HepG2 (cell line): Measurements from ENCODE around the gene MXRA7. TPM values are rescaled to one million over a fixed set of nuclear protein-coding genes. Genes with fewer than 3 reads are reported as not detected.

Experiments
- ATAC-seq: fragments of 200-7000 bp; cut with Tn5 transposase; 3 replicates; pipeline ENCODE4 v1.9.1; 2020; ENCODE audit warnings: mild to moderate bottlenecking, moderate library complexity
- BruUV-seq: library from RNA; stranded (reverse); fragments of 400-500 nt; replicated peaks from 2 replicates; lab custom pipeline; 2021; lab: Mats Ljungman, UMichigan
- CTCF ChIA-PET: fragments of 300-600 bp; formaldehyde crosslinking; extraction: SDS; loops from one replicate; lab custom pipeline; 2021; ENCODE audit warnings: low total read pairs, inconsistent platforms, low intra/inter-chr PET ratio; lab: Yijun Ruan, JAX
- POLR2A ChIA-PET: fragments of 350-600 bp; sonication (Branson Sonifier 250); formaldehyde crosslinking; loops from one replicate; lab custom pipeline; 2020; ENCODE audit warnings: antibody characterized with exemption, inconsistent platforms; lab: Yijun Ruan, JAX
- DNase-seq: peaks from one replicate; pipeline ENCODE4 v3.0.0-alpha.2; 2015; ENCODE audit warnings: low spot score
- FAIRE-seq: peaks from 3 replicates; lab custom pipeline; 2011; peaks lifted over from hg19 to GRCh38; lab: Jason Lieb, UNC
- H2AFZ ChIP-seq: one replicate; pipeline ENCODE4 v1.6.1; 2011; ENCODE audit warnings: low read length, inconsistent platforms
- H3K27ac ChIP-seq: fragments of 300-600 bp; 3 replicates; pipeline ENCODE4 v1.8.0; 2011; ENCODE audit warnings: mixed run types, mild to moderate bottlenecking, mixed read lengths, low read length, inconsistent platforms; ENCODE audit not compliant: insufficient read depth; ENCODE audit errors: extremely low read length
- H3K27me3 ChIP-seq, 2 experiments: fragments of 200-600 bp in 1 of 2; 2 replicates in 1 of 2; 3 replicates in 1 of 2; pipeline versions ENCODE4 v1.6.0 to v1.8.0; 2011; ENCODE audit warnings: low read length in 2 of 2, mild to moderate bottlenecking in 2 of 2, moderate library complexity in 2 of 2, inconsistent platforms in 1 of 2; ENCODE audit not compliant: insufficient read depth in 2 of 2, control insufficient read depth in 1 of 2
- H3K36me3 ChIP-seq, 2 experiments: fragments of 200-600 bp in 1 of 2; replicated peaks in 1 of 2; 2 replicates in 1 of 2; 3 replicates in 1 of 2; pipeline versions ENCODE4 v1.5.1 to v1.8.0; 2011; ENCODE audit warnings: low read length in 2 of 2, inconsistent platforms in 1 of 2; ENCODE audit not compliant: insufficient read depth in 2 of 2, control insufficient read depth in 1 of 2
- H3K4me1 ChIP-seq: 2 replicates; pipeline ENCODE4 v1.5.1; 2012; ENCODE audit warnings: low read length, inconsistent platforms; ENCODE audit not compliant: insufficient read depth
- H3K4me2 ChIP-seq: 2 replicates; pipeline ENCODE4 v1.6.0; 2011; ENCODE audit warnings: low read depth, low read length, inconsistent platforms
- H3K4me3 ChIP-seq, 3 experiments: fragments of 200-600 bp in 1 of 3; sonication (generic), shearing (Covaris generic) in 1 of 3; replicated peaks in 1 of 3; 2 replicates each; pipeline ENCODE4 v1.5.1; 2011 to 2016; ENCODE audit warnings: low read length in 3 of 3, inconsistent platforms in 2 of 3, low read depth in 2 of 3, mild to moderate bottlenecking in 2 of 3, control low read depth in 1 of 3, mixed read lengths in 1 of 3; ENCODE audit not compliant: insufficient read depth in 1 of 3
- H3K79me2 ChIP-seq: one replicate; pipeline ENCODE4 v1.6.1; 2011; ENCODE audit warnings: low read length, inconsistent platforms; ENCODE audit not compliant: insufficient read depth
- H3K9ac ChIP-seq: 2 replicates; pipeline ENCODE4 v1.6.0; 2011; ENCODE audit warnings: mild to moderate bottlenecking, low read depth, low read length, inconsistent platforms; ENCODE audit not compliant: insufficient read depth
- H3K9me3 ChIP-seq: 2 replicates; pipeline ENCODE4 v1.5.1; 2012; ENCODE audit warnings: mild to moderate bottlenecking, low read length
- H4K20me1 ChIP-seq: 2 replicates; pipeline ENCODE4 v1.6.0; 2011; ENCODE audit warnings: inconsistent platforms, mild to moderate bottlenecking, low read length, moderate library complexity; ENCODE audit not compliant: insufficient read depth
- EHMT2 ChIP-seq: fragments of 200-600 bp; sonication (generic); IDR thresholded peaks from 2 replicates; pipeline ENCODE4 v1.7.0; 2017; ENCODE audit warnings: antibody characterized with exemption, low read depth, low read length, borderline replicate concordance
- LCORL ChIP-seq, 2 experiments: fragments of 450-650 bp in 1 of 2; sonication (generic) in 1 of 2; formaldehyde crosslinking in 1 of 2; IDR thresholded peaks; 2 replicates each; pipeline versions ENCODE4 v1.5.0 to v1.6.1; 2017 to 2020; ENCODE audit warnings: antibody characterized with exemption in 1 of 2, missing genetic modification reagents in 1 of 2
- NCOA2 ChIP-seq: sonication (generic); formaldehyde crosslinking; IDR thresholded peaks from 2 replicates; pipeline ENCODE4 v1.8.0; 2022; ENCODE audit warnings: inconsistent platforms
- NFE2L2 ChIP-seq: fragments of 150-350 bp; IDR thresholded peaks from 2 replicates; pipeline ENCODE4 v1.6.1; 2014; ENCODE audit warnings: low read length
- SAFB2 ChIP-seq: sonication (generic); formaldehyde crosslinking; IDR thresholded peaks from 2 replicates; pipeline ENCODE4 v1.5.1; 2020; ENCODE audit warnings: missing genetic modification reagents, low read depth, mild to moderate bottlenecking, borderline replicate concordance
- SETDB1 ChIP-seq: sonication (generic); formaldehyde crosslinking; IDR thresholded peaks from 2 replicates; pipeline ENCODE4 v1.5.1; 2020; ENCODE audit warnings: missing genetic modification reagents, mild to moderate bottlenecking, borderline replicate concordance
- SIX1 ChIP-seq: sonication (generic); formaldehyde crosslinking; IDR thresholded peaks from 2 replicates; pipeline ENCODE4 v1.4.0; 2020; ENCODE audit warnings: missing genetic modification reagents, borderline replicate concordance
- SOX5 ChIP-seq: IDR thresholded peaks from 2 replicates; pipeline ENCODE4 v1.6.1; 2016; ENCODE audit warnings: borderline replicate concordance
- ZBED4 ChIP-seq: sonication (generic); formaldehyde crosslinking; IDR thresholded peaks from 2 replicates; pipeline ENCODE4 v1.4.0; 2020; ENCODE audit warnings: missing genetic modification reagents, borderline replicate concordance
- ZC3H4 ChIP-seq: sonication (generic); formaldehyde crosslinking; IDR thresholded peaks from 2 replicates; pipeline ENCODE4 v1.4.0; 2020; ENCODE audit warnings: missing genetic modification reagents, borderline replicate concordance
- ZNF335 ChIP-seq: sonication (generic); formaldehyde crosslinking; IDR thresholded peaks from 2 replicates; pipeline ENCODE4 v1.4.0; 2020; ENCODE audit warnings: missing genetic modification reagents
- WGBS: methylation state at CpG from one replicate; pipeline ENCODE4 v1.1.6; 2017; ENCODE audit warnings: low lambda C conversion rate; 5-methylcytosine and 5-hydroxymethylcytosine counted together
- in situ Hi-C: cut with HindIII; loops from 2 replicates; pipeline ENCODE4 v1.10.0; 2017; ENCODE audit warnings: low pct_unique_long_range_greater_than_20kb; ENCODE audit not compliant: extremely low pct_ligation_motif_present
- intact Hi-C: fragments of 100-400 bp; cut with micrococcal nuclease; formaldehyde crosslinking; loops from one replicate; pipeline ENCODE4 v1.10.0; 2022; ENCODE audit not compliant: unreplicated experiment
- polyA plus RNA-seq, 8 experiments: library from polyadenylated mRNA; depleted of rRNA in 3 of 8; stranded (reverse) in 7 of 8; unstranded in 1 of 8; fragments of >200 nt; fragmentation: Illumina TruSeq in 4 of 8; extraction: Trizol in 4 of 8; gene quantifications; 2 replicates each; pipeline versions ENCODE4 v1.2.1 to v1.2.3, GENCODE V29; 2011 to 2016; ENCODE audit warnings: low read depth in 4 of 8, missing spikeins in 1 of 8, mixed read lengths in 1 of 8; ENCODE audit not compliant: insufficient read depth in 1 of 8
- total RNA-seq, 5 experiments: library from RNA; depleted of rRNA; stranded (reverse); fragments of >200 nt; fragmentation: Illumina TruSeq; extraction: Trizol; gene quantifications; 2 replicates each; pipeline ENCODE4 v1.2.3, GENCODE V29; 2016; ENCODE audit warnings: low read depth in 1 of 5

The MXRA7 gene
- total and polyA plus RNA-seq, 2 of the 13 experiments (the other 11 are each of a cell fraction or from before 2014, with no cell fraction given) = 44.8 to 112 TPM

- no peak for TF ChIP-seq SETDB1 (CRISPR knock-in tag)
- peak; percentile 21; the same call in 1 of the 2 replicates for TF ChIP-seq NCOA2 (CRISPR knock-in tag)
Observed at GRCh38 chr17:76660656-76661042, 50.1 kb downstream of the MXRA7 start (continued).

DNA sequence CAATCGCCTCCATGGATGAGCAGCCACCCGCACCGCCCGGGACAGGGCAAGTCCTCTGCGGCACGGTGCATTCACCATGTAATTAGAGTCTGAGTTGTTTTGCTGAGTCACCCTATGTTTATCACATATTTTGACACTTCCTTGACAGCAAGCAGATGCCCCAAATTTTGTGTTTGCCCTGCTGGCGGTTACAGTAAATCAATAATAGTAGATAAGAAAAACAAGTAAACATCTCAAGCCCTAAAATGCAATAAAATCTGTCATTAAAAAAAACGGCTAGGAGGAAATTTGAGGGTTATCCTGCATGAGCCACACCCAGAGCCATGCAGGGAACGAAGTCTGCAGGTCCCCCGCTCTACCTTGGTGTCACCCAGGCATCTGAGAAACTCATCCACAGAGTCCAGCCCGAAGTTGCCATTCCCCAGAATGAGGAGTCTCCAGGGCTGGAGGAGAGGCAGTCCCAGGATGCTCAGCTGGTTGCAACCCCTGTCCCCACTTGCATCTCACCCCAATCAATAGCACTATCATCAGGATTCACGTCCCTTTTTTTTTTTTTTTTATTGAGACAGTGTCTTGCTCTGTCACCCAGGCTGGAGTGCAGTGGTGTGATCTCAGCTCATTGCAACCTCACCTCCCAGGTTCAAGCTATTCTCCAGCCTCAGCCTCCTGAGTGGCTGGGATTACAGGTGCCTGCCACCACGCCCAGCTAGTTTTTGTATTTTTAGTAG lies 50.7 kb downstream of the MXRA7 start:
- ChIA-PET POLR2A (interaction anchor here (0.9 to 4.6 kb wide), 3 partner anchors 11 to 51 kb away, joined by 3 to 30 read pairs (median 22); no protein-coding TSS in a partner anchor), CTCF (no interaction called here)
- intact Hi-C loops (no loop called here), in situ Hi-C loops (no loop called here)
- Histone ChIP-seq H3K9me3 (no peaks in the 10 kb centered on the region), H3K4me1 (peaks cover 61% of the 10 kb centered on the region), H3K27me3 (no peaks in the 10 kb centered on the region), H3K27ac (no peak overlapping the region), H3K36me3 (no peaks in the 10 kb centered on the region), H3K4me3 (peak overlapping the region in 2 of 3 experiments; percentile 5 to 16; a peak in 2 of 6 replicates), H3K79me2 (no peaks in the 10 kb centered on the region), H3K9ac (no peak overlapping the region), H4K20me1 (no peaks in the 10 kb centered on the region), H3K4me2 (peak overlapping the region; percentile 62), H2AFZ (no peak overlapping the region)
- no peak for FAIRE-seq
- peak; percentile 76 for ATAC-seq
- no peak for DNase-seq
- BruUV-seq = no TSS peak
- WGBS = 8% methylated on average over 13 of the region's 13 CpGs
- TF ChIP-seq SOX5 (CRISPR knock-in tag) (peak; percentile 25; the same call in 1 of the 2 replicates), ZNF335 (CRISPR knock-in tag) (peak; percentile 17; the same call in 1 of the 2 replicates), LCORL (IDR thresholded peaks at IDR 0.05) (no peak), LCORL (CRISPR knock-in tag; IDR thresholded peaks at IDR 0.05) (peak; percentile 81; the same call in 1 of the 2 replicates), ZBED4 (CRISPR knock-in tag) (no peak), EHMT2 (no peak), SAFB2 (CRISPR knock-in tag) (no peak), NFE2L2 (peak; percentile 98), SIX1 (no peak), ZC3H4 (CRISPR knock-in tag) (0 out of 2 replicates have a peak, but pooled peaks have one; percentile 42)
